ENCODE measurements around the gene CERS6. TPM values are rescaled to one million over a fixed set of nuclear protein-coding genes. Genes with fewer than 3 reads are reported as not detected.

CERS6 gene
- total RNA-seq, 1 donor: 16.0 TPM

- no peak overlapping the region for H3K4me3 ChIP-seq (ENCODE audit: low read depth, low read length)
Observed at GRCh38 chr2:168441214-168441872, 14.7 kb upstream of the CERS6 start.

GRCh38 chr2:168443818-168444217, 12.3 kb upstream of the CERS6 start:
- no peak for TF ChIP-seq CTCF (IDR thresholded peaks at IDR 0.05; ENCODE audit: insufficient read depth, low read depth, low read length)
- no peak for DNase-seq (ENCODE audit: low read depth)

More at GRCh38 chr2:168441214-168441872, 14.7 kb upstream of the CERS6 start:
- no peak for DNase-seq (ENCODE audit: low read depth)
- TF ChIP-seq CTCF (IDR thresholded peaks at IDR 0.05; ENCODE audit: insufficient read depth, low read depth, low read length): no peak

GRCh38 chr2:168445960-168446359, 10.1 kb upstream of the CERS6 start:
- no peak overlapping the region for H3K4me3 ChIP-seq (ENCODE audit: low read depth, low read length)
- DNase-seq (ENCODE audit: low read depth): no peak
- no peak for TF ChIP-seq CTCF (IDR thresholded peaks at IDR 0.05; ENCODE audit: insufficient read depth, low read depth, low read length)

More at GRCh38 chr2:168443818-168444217, 12.3 kb upstream of the CERS6 start:
- H3K4me3 ChIP-seq (ENCODE audit: low read depth, low read length): no peak overlapping the region

- no peak for TF ChIP-seq CTCF (IDR thresholded peaks at IDR 0.05; ENCODE audit: insufficient read depth, low read depth, low read length)
- H3K4me3 ChIP-seq (ENCODE audit: low read depth, low read length): no peak overlapping the region
- no peak for DNase-seq (ENCODE audit: low read depth)
Observed at GRCh38 chr2:168448980-168449379, 7.1 kb upstream of the CERS6 start.

GRCh38 chr2:168449419-168449818, 6.7 kb upstream of the CERS6 start:
- DNase-seq (ENCODE audit: low read depth): no peak
- TF ChIP-seq CTCF (IDR thresholded peaks at IDR 0.05; ENCODE audit: insufficient read depth, low read depth, low read length): no peak
- H3K4me3 ChIP-seq (ENCODE audit: low read depth, low read length): no peak overlapping the region

- no peak for TF ChIP-seq CTCF (IDR thresholded peaks at IDR 0.05; ENCODE audit: insufficient read depth, low read depth, low read length)
- no peak for DNase-seq (ENCODE audit: low read depth)
- no peak overlapping the region for H3K4me3 ChIP-seq (ENCODE audit: low read depth, low read length)
Observed at GRCh38 chr2:168450171-168450570, 5.9 kb upstream of the CERS6 start.

- H3K4me3 ChIP-seq (ENCODE audit: low read depth, low read length): no peak overlapping the region
- TF ChIP-seq CTCF (IDR thresholded peaks at IDR 0.05; ENCODE audit: insufficient read depth, low read depth, low read length): no peak
- no peak for DNase-seq (ENCODE audit: low read depth)
Observed at GRCh38 chr2:168450732-168451131, 5.3 kb upstream of the CERS6 start.
